ENCODE data around the gene STARD3NL. TPM values are rescaled to one million over a fixed set of nuclear protein-coding genes. Genes with fewer than 3 reads are reported as not detected.

Gene STARD3NL
- total RNA-seq, 4 donors from 2014 or later, result 2.6 to 41.4 (median 28.6) TPM

GRCh38 chr7:38215735-38216670, 38.0 kb downstream of the STARD3NL start:
- intact Hi-C loops (cut with DNase I; ENCODE audit: low total_unique reads), result loop anchor here (5.0 kb wide), 1 partner anchor 314 kb away; no protein-coding TSS in a partner anchor
- peaks cover 0 to 23% (median 8%) of the 10 kb centered on the region in 4 donors for H3K36me3 ChIP-seq

GRCh38 chr7:38217672-38218071, 39.6 kb downstream of the STARD3NL start:
- peak overlapping the region in 1 of 4 donors; percentile 65 for H3K27ac ChIP-seq
- in situ Hi-C loops (cut with MboI; ENCODE audit: low pct_ligation_motif_present in 1 of 4, low pct_unique_long_range_greater_than_20kb in 1 of 4, low sequenced_read_pairs in 3 of 4), result loop anchor here in 2 of 4 donors (25.0 kb wide), 1 partner anchor 305 kb away; the partner anchor contains the start of genes EPDR1 (in 2 of the 2) and SFRP4 (in 2 of the 2)

More at GRCh38 chr7:38215735-38216670, 38.0 kb downstream of the STARD3NL start:
- H3K27me3 ChIP-seq, result no peaks in the 10 kb centered on the region
- H3K27ac ChIP-seq, result peak overlapping the region; percentile 35 to 65 (median 54)
- peak; percentile 85 for DNase-seq
- 4 to 5% methylated on average over 3 to 5 of the region's 5 CpGs for WGBS, 2 donors (ENCODE audit: low coverage in 1 of 2)
- TF ChIP-seq POLR2A (IDR thresholded peaks at IDR 0.05) (no peak), CTCF (IDR thresholded peaks at IDR 0.05) (peak; percentile 86 to 97 (median 90)), POLR2AphosphoS5 (IDR thresholded peaks at IDR 0.05) (no peak)
- no peak overlapping the region for H3K4me3 ChIP-seq
- no peaks in the 10 kb centered on the region for H3K9me3 ChIP-seq
- peaks cover 10 to 26% (median 12%) of the 10 kb centered on the region in 4 donors for H3K4me1 ChIP-seq
- in situ Hi-C loops (cut with MboI; ENCODE audit: low pct_ligation_motif_present in 1 of 4, low pct_unique_long_range_greater_than_20kb in 1 of 4, low sequenced_read_pairs in 3 of 4), result loop anchor here in 2 of 4 donors (25.0 kb wide), 1 partner anchor 304 kb away; the partner anchor contains the start of genes EPDR1 (in 2 of the 2) and SFRP4 (in 2 of the 2)

GRCh38 chr7:38220452-38220851, 42.4 kb downstream of the STARD3NL start:
- no peak overlapping the region for H3K4me3 ChIP-seq
- H3K27ac ChIP-seq, result no peak overlapping the region
- intact Hi-C loops (cut with DNase I; ENCODE audit: low total_unique reads) (no loop called here), in situ Hi-C loops (cut with MboI; ENCODE audit: low pct_ligation_motif_present in 1 of 4, low pct_unique_long_range_greater_than_20kb in 1 of 4, low sequenced_read_pairs in 3 of 4) (loop anchor here (5.0 to 25.0 kb wide), 3 partner anchors 113 to 308 kb away; partner anchors contain the start of genes SFRP4 (in 3 of the 4) and EPDR1 (in 2 of the 4))
- TF ChIP-seq EP300 (IDR thresholded peaks at IDR 0.05; ENCODE audit: low read depth), result no peak
- TF ChIP-seq POLR2AphosphoS5 (IDR thresholded peaks at IDR 0.05), result no peak
- no peak for TF ChIP-seq CTCF (IDR thresholded peaks at IDR 0.05)
- DNase-seq, result no peak
- WGBS, 2 donors (ENCODE audit: low coverage in 1 of 2), result 83 to 86% methylated on average over 3 of the region's 3 CpGs
- peaks cover 2 to 12% (median 8%) of the 10 kb centered on the region in 4 donors for H3K4me1 ChIP-seq
- H3K9me3 ChIP-seq, result no peaks in the 10 kb centered on the region
- no peaks in the 10 kb centered on the region for H3K27me3 ChIP-seq
- H3K36me3 ChIP-seq, result peaks cover 0 to 31% (median 8%) of the 10 kb centered on the region in 4 donors

More at GRCh38 chr7:38217672-38218071, 39.6 kb downstream of the STARD3NL start:
- peaks cover 0 to 23% (median 8%) of the 10 kb centered on the region in 4 donors for H3K36me3 ChIP-seq
- no peak for TF ChIP-seq EP300 (IDR thresholded peaks at IDR 0.05; ENCODE audit: low read depth)
- no peak for TF ChIP-seq CTCF (IDR thresholded peaks at IDR 0.05)
- TF ChIP-seq POLR2A (IDR thresholded peaks at IDR 0.05), result no peak
- no peak for TF ChIP-seq POLR2AphosphoS5 (IDR thresholded peaks at IDR 0.05)
- no peak for DNase-seq
- peaks cover 10 to 26% (median 12%) of the 10 kb centered on the region in 4 donors for H3K4me1 ChIP-seq
- 85% methylated on average over 2 of the region's 2 CpGs; no CpG with 5 or more reads in 1 of the 2 donors for WGBS, 2 donors (ENCODE audit: low coverage in 1 of 2)
- intact Hi-C loops (cut with DNase I; ENCODE audit: low total_unique reads), result loop anchor here (5.0 kb wide), 1 partner anchor 315 kb away; no protein-coding TSS in a partner anchor
- no peaks in the 10 kb centered on the region for H3K27me3 ChIP-seq
- no peak overlapping the region for H3K4me3 ChIP-seq
- no peaks in the 10 kb centered on the region for H3K9me3 ChIP-seq

Measured in transverse colon (tissue), 4 donors.